Osteocyte (in vitro differentiated cells): ENCODE measurements around the gene LYSMD1. TPM values are rescaled to one million over a fixed set of nuclear protein-coding genes. Genes with fewer than 3 reads are reported as not detected.

ENCODE experiments used
- DNase-seq: peaks from one replicate; pipeline ENCODE4 v3.0.0; 2021; ENCODE audit warnings: mixed read lengths; ENCODE audit not compliant: unreplicated experiment; ENCODE audit errors: extremely low spot score
- H3K27ac Mint-ChIP-seq: one replicate; pipeline ENCODE4 v1.8.0; 2021; ENCODE audit warnings: mild to moderate bottlenecking, mixed read lengths; ENCODE audit not compliant: unreplicated experiment
- H3K27me3 Mint-ChIP-seq: one replicate; pipeline ENCODE4 v1.8.0; 2021; ENCODE audit warnings: mixed read lengths; ENCODE audit not compliant: unreplicated experiment
- H3K36me3 Mint-ChIP-seq: one replicate; pipeline ENCODE4 v1.8.0; 2021; ENCODE audit warnings: mixed read lengths; ENCODE audit not compliant: unreplicated experiment
- H3K4me1 Mint-ChIP-seq: one replicate; pipeline ENCODE4 v1.8.0; 2021; ENCODE audit warnings: mixed read lengths; ENCODE audit not compliant: unreplicated experiment
- H3K4me3 Mint-ChIP-seq: one replicate; pipeline ENCODE4 v1.8.0; 2021; ENCODE audit warnings: mild to moderate bottlenecking, moderate library complexity, mixed read lengths; ENCODE audit not compliant: unreplicated experiment
- H3K9me3 Mint-ChIP-seq: one replicate; pipeline ENCODE4 v1.8.0; 2021; ENCODE audit warnings: mixed read lengths; ENCODE audit not compliant: unreplicated experiment
- CTCF ChIP-seq: fragments of 200-600 bp; sonication (generic); IDR thresholded peaks from 2 replicates; pipeline ENCODE4 v1.5.0; 2021; ENCODE audit warnings: antibody characterized with exemption, mild to moderate bottlenecking, moderate library complexity
- total RNA-seq: library from RNA; stranded (reverse); gene quantifications from 2 replicates; pipeline ENCODE4 v1.2.1, GENCODE V29; 2021

Gene LYSMD1
- total RNA-seq, 1 donor from 2014 or later: 12.6 TPM

- TF ChIP-seq CTCF: no peak
- H3K4me1 Mint-ChIP-seq: no peaks in the 10 kb centered on the region
- no peak for DNase-seq
- H3K27me3 Mint-ChIP-seq: no peaks in the 10 kb centered on the region
- no peak overlapping the region for H3K27ac Mint-ChIP-seq
- peaks cover 8% of the 10 kb centered on the region for H3K36me3 Mint-ChIP-seq
- no peaks in the 10 kb centered on the region for H3K9me3 Mint-ChIP-seq
- no peak overlapping the region for H3K4me3 Mint-ChIP-seq
Measured at GRCh38 chr1:151113877-151114276, 51.8 kb downstream of the LYSMD1 start.

Other genes starting within 250 kb of the LYSMD1 start
- 53.5 and 59.8 TPM in 2 replicates for gene SETDB1, start 239.5 kb downstream of the LYSMD1 start, total RNA-seq
- gene CERS2, start 191.1 kb downstream of the LYSMD1 start, total RNA-seq: 240 and 261 TPM in 2 replicates
- not detected in 2 replicates for gene ANXA9, start 183.6 kb downstream of the LYSMD1 start, total RNA-seq
- gene MINDY1, start 159.0 kb downstream of the LYSMD1 start, total RNA-seq: 22.2 and 24.3 TPM in 2 replicates
- 18.2 and 20.5 TPM in 2 replicates for gene PRUNE1, start 157.5 kb downstream of the LYSMD1 start, total RNA-seq
- gene BNIPL, start 129.3 kb downstream of the LYSMD1 start, total RNA-seq: 0.55 and 0.81 TPM in 2 replicates
- gene C1orf56, start 118.2 kb downstream of the LYSMD1 start, total RNA-seq: 4.7 and 5.2 TPM in 2 replicates
- gene CDC42SE1, start 106.3 kb downstream of the LYSMD1 start, total RNA-seq: 67.1 and 69.9 TPM in 2 replicates
- 21.0 and 22.1 TPM in 2 replicates for gene MLLT11, start 105.5 kb downstream of the LYSMD1 start, total RNA-seq
- gene GABPB2, start 95.1 kb downstream of the LYSMD1 start, total RNA-seq: 11.1 and 12.4 TPM in 2 replicates
- gene SEMA6C, start 19.3 kb downstream of the LYSMD1 start, total RNA-seq: 24.7 and 28.2 TPM in 2 replicates
- not detected in 2 replicates for gene TNFAIP8L2, start 9.3 kb downstream of the LYSMD1 start, total RNA-seq
- 45.0 and 49.8 TPM in 2 replicates for gene SCNM1, start 242 bp upstream of the LYSMD1 start, total RNA-seq
- 2.8 TPM in 1 of 2 replicates, not detected in the other for gene TMOD4, start 10.1 kb upstream of the LYSMD1 start, total RNA-seq
- gene VPS72, start 24.3 kb upstream of the LYSMD1 start, total RNA-seq: 77.5 and 91.6 TPM in 2 replicates
- 84.4 and 89.5 TPM in 2 replicates for gene PIP5K1A, start 32.6 kb upstream of the LYSMD1 start, total RNA-seq
- gene PSMD4, start 88.8 kb upstream of the LYSMD1 start, total RNA-seq: 133 and 150 TPM in 2 replicates
- 23.7 and 25.9 TPM in 2 replicates for gene ZNF687, start 116.4 kb upstream of the LYSMD1 start, total RNA-seq
- gene PI4KB, start 161.5 kb upstream of the LYSMD1 start, total RNA-seq: 66.9 and 74.1 TPM in 2 replicates
- gene RFX5, start 181.3 kb upstream of the LYSMD1 start, total RNA-seq: 36.7 and 37.9 TPM in 2 replicates
- 8.1 and 10.2 TPM in 2 replicates for gene SELENBP1, start 206.8 kb upstream of the LYSMD1 start, total RNA-seq
- 272 and 280 TPM in 2 replicates for gene PSMB4, start 233.7 kb upstream of the LYSMD1 start, total RNA-seq